ENCODE results near the gene STK32B. TPM values are rescaled to one million over a fixed set of nuclear protein-coding genes. Genes with fewer than 3 reads are reported as not detected.

The STK32B gene
- total RNA-seq, 1 donor from 2014 or later: 0.94 TPM

GRCh38 chr4:5391492-5391891, 340.2 kb downstream of the STK32B start:
- DNase-seq (ENCODE audit: low spot score): no peak

- DNase-seq (ENCODE audit: low spot score): no peak
Observed at GRCh38 chr4:5393911-5394513, 342.7 kb downstream of the STK32B start.

- DNase-seq (ENCODE audit: low spot score): no peak
Observed at GRCh38 chr4:5395781-5396180, 344.5 kb downstream of the STK32B start.

- no peak for DNase-seq (ENCODE audit: low spot score)
Observed at GRCh38 chr4:5398056-5398455, 346.8 kb downstream of the STK32B start.

- no peak for DNase-seq (ENCODE audit: low spot score)
Observed at GRCh38 chr4:5399124-5399523, 347.8 kb downstream of the STK32B start.

- DNase-seq (ENCODE audit: low spot score): no peak
Observed at GRCh38 chr4:5399790-5400421, 348.6 kb downstream of the STK32B start.

- no peak for DNase-seq (ENCODE audit: low spot score)
Observed at GRCh38 chr4:5403746-5404497, 352.6 kb downstream of the STK32B start.

GRCh38 chr4:5409237-5409636, 358.0 kb downstream of the STK32B start:
- DNase-seq (ENCODE audit: low spot score): no peak

GRCh38 chr4:5409972-5410618, 358.8 kb downstream of the STK32B start:
- no peak for DNase-seq (ENCODE audit: low spot score)

GRCh38 chr4:5412296-5412695, 361.0 kb downstream of the STK32B start:
- DNase-seq (ENCODE audit: low spot score): no peak

GRCh38 chr4:5412751-5413150, 361.5 kb downstream of the STK32B start:
- DNase-seq (ENCODE audit: low spot score): no peak

- peak; percentile 10 for DNase-seq (ENCODE audit: low spot score)
Observed at GRCh38 chr4:5416637-5417036, 365.4 kb downstream of the STK32B start.

- DNase-seq (ENCODE audit: low spot score): peak; percentile 24
Observed at GRCh38 chr4:5420266-5420665, 369.0 kb downstream of the STK32B start.

GRCh38 chr4:5421416-5421815, 370.1 kb downstream of the STK32B start:
- DNase-seq (ENCODE audit: low spot score): no peak

- peak; percentile 2 for DNase-seq (ENCODE audit: low spot score)
Observed at GRCh38 chr4:5422195-5422594, 370.9 kb downstream of the STK32B start.

GRCh38 chr4:5423670-5424069, 372.4 kb downstream of the STK32B start:
- peak; percentile 29 for DNase-seq (ENCODE audit: low spot score)

- DNase-seq (ENCODE audit: low spot score): peak; percentile 29
Observed at GRCh38 chr4:5424211-5424610, 372.9 kb downstream of the STK32B start.

- DNase-seq (ENCODE audit: low spot score): peak; percentile 20
Observed at GRCh38 chr4:5424901-5425300, 373.6 kb downstream of the STK32B start.

GRCh38 chr4:5429747-5430146, 378.5 kb downstream of the STK32B start:
- no peak for DNase-seq (ENCODE audit: low spot score)

- peak; percentile 14 for DNase-seq (ENCODE audit: low spot score)
Observed at GRCh38 chr4:5433196-5433595, 381.9 kb downstream of the STK32B start.

- DNase-seq (ENCODE audit: low spot score): peak; percentile 2
Observed at GRCh38 chr4:5435201-5435600, 383.9 kb downstream of the STK32B start.

GRCh38 chr4:5435823-5436222, 384.5 kb downstream of the STK32B start:
- peak; percentile 27 for DNase-seq (ENCODE audit: low spot score)

Data from ureter (tissue), 1 donor.